GM12878 (cell line): Measurements from ENCODE around the gene SLC22A23. TPM values are rescaled to one million over a fixed set of nuclear protein-coding genes. Genes with fewer than 3 reads are reported as not detected.

Experiments
- ATAC-seq: fragments of 200-7000 bp; cut with Tn5 transposase; 3 replicates; pipeline ENCODE4 v1.9.1; 2020; ENCODE audit warnings: mild to moderate bottlenecking, moderate library complexity
- BruUV-seq: library from RNA; stranded (reverse); fragments of 400-500 nt; replicated peaks from 2 replicates; lab custom pipeline; 2021; lab: Mats Ljungman, UMichigan
- CTCF ChIA-PET: fragments of 300-600 bp; sonication (Branson Sonifier 250); formaldehyde crosslinking; extraction: SDS; loops from one replicate; lab custom pipeline; 2021; ENCODE audit warnings: inconsistent platforms; lab: Yijun Ruan, JAX
- POLR2A ChIA-PET: fragments of 350-600 bp; formaldehyde crosslinking; extraction: SDS; loops from one replicate; lab custom pipeline; 2021; ENCODE audit warnings: inconsistent platforms; lab: Charles Lee
- RAD21 ChIA-PET: fragments of 300-600 bp; sonication (Branson Sonifier 250); formaldehyde crosslinking; loops from one replicate; lab custom pipeline; 2023; ENCODE audit warnings: antibody characterized with exemption; ENCODE audit not compliant: unreplicated experiment; lab: Charles Lee
- SMC1A ChIA-PET: fragments of 300-600 bp; sonication (Branson Sonifier 250); formaldehyde crosslinking; loops from one replicate; lab custom pipeline; 2023; ENCODE audit not compliant: unreplicated experiment, uncharacterized antibody; lab: Charles Lee
- DNase-seq: peaks from one replicate; pipeline ENCODE4 v3.0.0-alpha.2; 2011; ENCODE audit warnings: low read depth, low spot score
- FAIRE-seq: peaks from 3 replicates; lab custom pipeline; 2011; peaks lifted over from hg19 to GRCh38; lab: Jason Lieb, UNC
- H2AFZ ChIP-seq: 2 replicates; pipeline ENCODE4 v1.6.0; 2011; ENCODE audit warnings: low read depth, low read length, control low read depth; ENCODE audit not compliant: control insufficient read depth
- H3K27ac ChIP-seq: 2 replicates; pipeline ENCODE4 v1.5.1; 2011; ENCODE audit warnings: control low read depth; ENCODE audit not compliant: control insufficient read depth, insufficient read depth
- H3K27me3 ChIP-seq, 2 experiments: replicated peaks in 1 of 2; 2 replicates each; pipeline versions ENCODE4 v1.6.0 to v1.6.1; 2011; ENCODE audit warnings: low read length in 1 of 2; ENCODE audit not compliant: control insufficient read depth in 2 of 2, insufficient read depth in 2 of 2
- H3K36me3 ChIP-seq, 2 experiments: 2 replicates each; pipeline ENCODE4 v1.5.1; 2011; ENCODE audit warnings: low read length in 1 of 2; ENCODE audit not compliant: control insufficient read depth in 2 of 2, insufficient read depth in 2 of 2
- H3K4me1 ChIP-seq: 2 replicates; pipeline ENCODE4 v1.6.1; 2011; ENCODE audit warnings: mild to moderate bottlenecking, low read length, moderate library complexity, mixed read lengths; ENCODE audit not compliant: control insufficient read depth, insufficient read depth
- H3K4me2 ChIP-seq: 2 replicates; pipeline ENCODE4 v1.6.0; 2011; ENCODE audit warnings: control low read depth; ENCODE audit not compliant: control insufficient read depth, insufficient read depth
- H3K4me3 ChIP-seq: fragments of 200-600 bp; sonication (generic); 2 replicates; pipeline ENCODE4 v1.5.1; 2016
- H3K79me2 ChIP-seq: 2 replicates; pipeline ENCODE4 v1.6.0; 2011; ENCODE audit warnings: low read length; ENCODE audit not compliant: control insufficient read depth, insufficient read depth
- H3K9ac ChIP-seq: 2 replicates; pipeline ENCODE4 v1.8.0; 2011; ENCODE audit warnings: low read length, control low read depth, mixed read lengths; ENCODE audit not compliant: control insufficient read depth, insufficient read depth
- H3K9me3 ChIP-seq: replicated peaks from 3 replicates; pipeline ENCODE4 v1.5.1; 2011; ENCODE audit warnings: mild to moderate bottlenecking, low read length; ENCODE audit not compliant: control insufficient read depth, insufficient read depth
- H4K20me1 ChIP-seq: 2 replicates; pipeline ENCODE4 v1.6.0; 2011; ENCODE audit not compliant: control insufficient read depth, insufficient read depth
- EED ChIP-seq: sonication (generic); IDR thresholded peaks from 2 replicates; pipeline ENCODE4 v1.6.1; 2016; ENCODE audit warnings: antibody characterized with exemption, low read depth
- SMAD1 ChIP-seq: fragments of 450-650 bp; IDR thresholded peaks from 2 replicates; pipeline ENCODE4 v1.6.1; 2018; ENCODE audit warnings: mild to moderate bottlenecking, low read depth; ENCODE audit not compliant: partially characterized antibody
- WGBS: methylation state at CpG from one replicate; pipeline ENCODE4 v1.1.6; 2016; ENCODE audit warnings: low lambda C conversion rate; ENCODE audit not compliant: insufficient replicate concordance, insufficient coverage; ENCODE audit errors: missing lambda C conversion rate; 5-methylcytosine and 5-hydroxymethylcytosine counted together
- in situ Hi-C: fragments of 300-500 bp; cut with MboI; formaldehyde crosslinking; loops from 9 replicates; pipeline ENCODE4 v1.14.3; 2018; ENCODE audit warnings: mixed read lengths
- intact Hi-C: fragments of 100-400 bp; cut with micrococcal nuclease; formaldehyde crosslinking; loops from one replicate; pipeline ENCODE4 v1.14.2; 2022; ENCODE audit not compliant: unreplicated experiment
- polyA plus RNA-seq, 11 experiments: library from polyadenylated mRNA; depleted of rRNA in 4 of 11; unstranded in 6 of 11; stranded (reverse) in 5 of 11; fragments of >200 nt; fragmentation: Nextera tagmentation in 4 of 11; fragmentation: Illumina TruSeq in 1 of 11; extraction: Ambion mirVana in 4 of 11; extraction: Trizol in 1 of 11; gene quantifications; 1 replicate in 1 of 11; 2 replicates in 10 of 11; pipeline versions ENCODE4 v1.2.1 to v1.2.3, GENCODE V29; 2011 to 2016; ENCODE audit warnings: inconsistent platforms in 2 of 11, missing spikeins in 2 of 11, low read depth in 1 of 11
- total RNA-seq, 4 experiments: library from RNA; depleted of rRNA in 3 of 4; stranded (reverse); fragments of >200 nt in 3 of 4; fragmentation: Illumina TruSeq in 1 of 4; extraction: Trizol in 1 of 4; gene quantifications; 2 replicates each; pipeline versions ENCODE4 v1.2.1 to v1.2.3, GENCODE V29; 2013 to 2021
- TF ChIP-seq, protein P1 (sequence below), 3 experiments: IDR thresholded peaks in 2 of 3; conservative IDR thresholded peaks in 1 of 3; 2 replicates each; pipeline ENCODE4 v1.5.1; 2011; ENCODE audit warnings: low read depth in 3 of 3, low read length in 3 of 3, mild to moderate bottlenecking in 3 of 3, control low read depth in 2 of 3, moderate library complexity in 2 of 3, inconsistent platforms in 1 of 3, mixed read lengths in 1 of 3; ENCODE audit not compliant: control insufficient read depth in 2 of 3, insufficient read depth in 1 of 3; ENCODE audit errors: extremely low read depth in 1 of 3
- TF ChIP-seq, protein P2 (sequence below): fragments of 450-650 bp; IDR thresholded peaks from 2 replicates; pipeline ENCODE4 v1.6.1; 2016; ENCODE audit warnings: mild to moderate bottlenecking, moderate library complexity, borderline replicate concordance

The SLC22A23 gene
- total and polyA plus RNA-seq, 10 of the 15 experiments (the other 5 are each of a cell fraction or from before 2014, with no cell fraction given) = 0.20 to 2.4 (median 0.74) TPM

DNA sequence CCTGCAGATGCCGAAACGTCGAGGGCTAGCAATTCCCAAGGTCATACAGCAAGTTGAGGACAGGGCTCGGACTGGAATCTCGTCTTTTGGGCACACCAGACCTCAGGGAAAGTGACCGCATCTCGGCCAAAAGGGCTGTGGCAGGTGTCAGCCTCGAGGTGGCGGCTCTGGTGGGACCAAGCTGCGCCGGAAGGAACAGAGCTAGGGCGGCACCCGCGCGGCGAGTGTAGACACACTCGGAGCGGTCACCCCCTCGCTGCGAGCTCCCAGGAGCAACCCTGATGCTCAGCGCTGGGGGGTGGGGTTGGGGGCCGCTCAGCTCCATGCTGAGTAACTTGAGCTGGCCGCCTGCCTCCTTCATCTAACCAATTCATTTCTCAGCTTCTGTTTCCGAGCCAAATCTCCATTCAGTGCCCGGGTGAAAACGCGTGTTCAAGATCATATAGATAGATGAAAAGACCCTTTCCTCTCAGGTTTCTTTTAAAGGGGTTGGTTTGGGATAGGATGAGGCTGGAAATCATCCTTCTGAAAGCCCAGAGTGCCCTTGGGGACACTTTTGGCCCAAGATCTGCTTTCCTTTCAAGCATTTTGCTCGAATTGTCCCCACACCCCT, 227.2 kb downstream of the SLC22A23 start:
- in situ Hi-C loops (no loop called here), intact Hi-C loops (no loop called here)
- Histone ChIP-seq H4K20me1 (no peaks in the 10 kb centered on the region), H3K4me3 (peak overlapping the region; percentile 42; the same call in 1 of the 2 replicates), H3K27ac (no peak overlapping the region), H3K4me2 (peak overlapping the region; percentile 92), H2AFZ (peak overlapping the region; percentile 63), H3K36me3 (no peaks in the 10 kb centered on the region), H3K27me3 (peaks cover 32 to 35% of the 10 kb centered on the region in 2 experiments), H3K9me3 (no peaks in the 10 kb centered on the region), H3K4me1 (peaks cover 39% of the 10 kb centered on the region), H3K9ac (no peak overlapping the region), H3K79me2 (no peaks in the 10 kb centered on the region)
- BruUV-seq = no TSS peak
- SMC1A ChIA-PET = interaction anchor here (1.3 kb wide), 1 partner anchor 21 kb away, joined by 7 read pairs; no protein-coding TSS in a partner anchor
- RAD21 ChIA-PET = interaction anchor here (0.8 to 1.0 kb wide), 2 partner anchors 10 to 19 kb away, joined by 3 read pairs; no protein-coding TSS in a partner anchor
- ATAC-seq = peak; percentile 56
- TF ChIP-seq EED (peak; percentile 36; the same call in 1 of the 2 replicates), SMAD1 (no peak)
- TF ChIP-seq, protein P1, sequence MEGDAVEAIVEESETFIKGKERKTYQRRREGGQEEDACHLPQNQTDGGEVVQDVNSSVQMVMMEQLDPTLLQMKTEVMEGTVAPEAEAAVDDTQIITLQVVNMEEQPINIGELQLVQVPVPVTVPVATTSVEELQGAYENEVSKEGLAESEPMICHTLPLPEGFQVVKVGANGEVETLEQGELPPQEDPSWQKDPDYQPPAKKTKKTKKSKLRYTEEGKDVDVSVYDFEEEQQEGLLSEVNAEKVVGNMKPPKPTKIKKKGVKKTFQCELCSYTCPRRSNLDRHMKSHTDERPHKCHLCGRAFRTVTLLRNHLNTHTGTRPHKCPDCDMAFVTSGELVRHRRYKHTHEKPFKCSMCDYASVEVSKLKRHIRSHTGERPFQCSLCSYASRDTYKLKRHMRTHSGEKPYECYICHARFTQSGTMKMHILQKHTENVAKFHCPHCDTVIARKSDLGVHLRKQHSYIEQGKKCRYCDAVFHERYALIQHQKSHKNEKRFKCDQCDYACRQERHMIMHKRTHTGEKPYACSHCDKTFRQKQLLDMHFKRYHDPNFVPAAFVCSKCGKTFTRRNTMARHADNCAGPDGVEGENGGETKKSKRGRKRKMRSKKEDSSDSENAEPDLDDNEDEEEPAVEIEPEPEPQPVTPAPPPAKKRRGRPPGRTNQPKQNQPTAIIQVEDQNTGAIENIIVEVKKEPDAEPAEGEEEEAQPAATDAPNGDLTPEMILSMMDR (IDR thresholded peaks at IDR 0.05 in 2 of 3, conservative IDR thresholded peaks at IDR 0.05 in 1 of 3; ENCODE audit: control insufficient read depth in 2 of 3, extremely low read depth in 1 of 3, insufficient read depth in 1 of 3, low read depth in 3 of 3, low read length in 3 of 3) = 0 out of 6 replicates have a peak, but pooled peaks of 2 of the 3 experiments have one; percentile 8 to 14
- TF ChIP-seq, protein P2, sequence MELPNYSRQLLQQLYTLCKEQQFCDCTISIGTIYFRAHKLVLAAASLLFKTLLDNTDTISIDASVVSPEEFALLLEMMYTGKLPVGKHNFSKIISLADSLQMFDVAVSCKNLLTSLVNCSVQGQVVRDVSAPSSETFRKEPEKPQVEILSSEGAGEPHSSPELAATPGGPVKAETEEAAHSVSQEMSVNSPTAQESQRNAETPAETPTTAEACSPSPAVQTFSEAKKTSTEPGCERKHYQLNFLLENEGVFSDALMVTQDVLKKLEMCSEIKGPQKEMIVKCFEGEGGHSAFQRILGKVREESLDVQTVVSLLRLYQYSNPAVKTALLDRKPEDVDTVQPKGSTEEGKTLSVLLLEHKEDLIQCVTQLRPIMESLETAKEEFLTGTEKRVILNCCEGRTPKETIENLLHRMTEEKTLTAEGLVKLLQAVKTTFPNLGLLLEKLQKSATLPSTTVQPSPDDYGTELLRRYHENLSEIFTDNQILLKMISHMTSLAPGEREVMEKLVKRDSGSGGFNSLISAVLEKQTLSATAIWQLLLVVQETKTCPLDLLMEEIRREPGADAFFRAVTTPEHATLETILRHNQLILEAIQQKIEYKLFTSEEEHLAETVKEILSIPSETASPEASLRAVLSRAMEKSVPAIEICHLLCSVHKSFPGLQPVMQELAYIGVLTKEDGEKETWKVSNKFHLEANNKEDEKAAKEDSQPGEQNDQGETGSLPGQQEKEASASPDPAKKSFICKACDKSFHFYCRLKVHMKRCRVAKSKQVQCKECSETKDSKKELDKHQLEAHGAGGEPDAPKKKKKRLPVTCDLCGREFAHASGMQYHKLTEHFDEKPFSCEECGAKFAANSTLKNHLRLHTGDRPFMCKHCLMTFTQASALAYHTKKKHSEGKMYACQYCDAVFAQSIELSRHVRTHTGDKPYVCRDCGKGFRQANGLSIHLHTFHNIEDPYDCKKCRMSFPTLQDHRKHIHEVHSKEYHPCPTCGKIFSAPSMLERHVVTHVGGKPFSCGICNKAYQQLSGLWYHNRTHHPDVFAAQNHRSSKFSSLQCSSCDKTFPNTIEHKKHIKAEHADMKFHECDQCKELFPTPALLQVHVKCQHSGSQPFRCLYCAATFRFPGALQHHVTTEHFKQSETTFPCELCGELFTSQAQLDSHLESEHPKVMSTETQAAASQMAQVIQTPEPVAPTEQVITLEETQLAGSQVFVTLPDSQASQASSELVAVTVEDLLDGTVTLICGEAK = no peak
- DNase-seq = no peak
- no peak for FAIRE-seq
- POLR2A ChIA-PET = interaction anchor here (0.7 kb wide), 1 partner anchor 18 kb away, joined by 3 read pairs; no protein-coding TSS in a partner anchor
- 11% methylated on average over 22 of the region's 28 CpGs for WGBS
- CTCF ChIA-PET = interaction anchor here (0.8 to 1.2 kb wide), 2 partner anchors 12 to 22 kb away, joined by 3 to 5 read pairs; no protein-coding TSS in a partner anchor
